Fibroblast of villous mesenchyme (primary cell): Measurements from ENCODE around the gene DCC. TPM values are rescaled to one million over a fixed set of nuclear protein-coding genes. Genes with fewer than 3 reads are reported as not detected.

Source experiments
- DNase-seq: peaks from one replicate; pipeline ENCODE4 v3.0.0-alpha.2; 2010; ENCODE audit warnings: low read depth
- H3K4me3 ChIP-seq: 2 replicates; pipeline ENCODE4 v1.5.1; 2011; ENCODE audit warnings: low read depth, mild to moderate bottlenecking, low read length
- total RNA-seq: library from RNA; depleted of rRNA; stranded (reverse); fragments of >200 nt; gene quantifications from 2 replicates; pipeline ENCODE4 v1.2.3, GENCODE V29; 2012
- TF ChIP-seq, protein P1 (sequence below): IDR thresholded peaks from 2 replicates; pipeline ENCODE4 v1.5.1; 2012; ENCODE audit warnings: low read depth, mild to moderate bottlenecking, low read length; ENCODE audit not compliant: insufficient read depth

Gene DCC
- total RNA-seq, 1 donor: not detected

GRCh38 chr18:52531836-52532235, 191.8 kb downstream of the DCC start:
- TF ChIP-seq, protein P1, sequence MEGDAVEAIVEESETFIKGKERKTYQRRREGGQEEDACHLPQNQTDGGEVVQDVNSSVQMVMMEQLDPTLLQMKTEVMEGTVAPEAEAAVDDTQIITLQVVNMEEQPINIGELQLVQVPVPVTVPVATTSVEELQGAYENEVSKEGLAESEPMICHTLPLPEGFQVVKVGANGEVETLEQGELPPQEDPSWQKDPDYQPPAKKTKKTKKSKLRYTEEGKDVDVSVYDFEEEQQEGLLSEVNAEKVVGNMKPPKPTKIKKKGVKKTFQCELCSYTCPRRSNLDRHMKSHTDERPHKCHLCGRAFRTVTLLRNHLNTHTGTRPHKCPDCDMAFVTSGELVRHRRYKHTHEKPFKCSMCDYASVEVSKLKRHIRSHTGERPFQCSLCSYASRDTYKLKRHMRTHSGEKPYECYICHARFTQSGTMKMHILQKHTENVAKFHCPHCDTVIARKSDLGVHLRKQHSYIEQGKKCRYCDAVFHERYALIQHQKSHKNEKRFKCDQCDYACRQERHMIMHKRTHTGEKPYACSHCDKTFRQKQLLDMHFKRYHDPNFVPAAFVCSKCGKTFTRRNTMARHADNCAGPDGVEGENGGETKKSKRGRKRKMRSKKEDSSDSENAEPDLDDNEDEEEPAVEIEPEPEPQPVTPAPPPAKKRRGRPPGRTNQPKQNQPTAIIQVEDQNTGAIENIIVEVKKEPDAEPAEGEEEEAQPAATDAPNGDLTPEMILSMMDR: no peak
- H3K4me3 ChIP-seq: no peak overlapping the region
- DNase-seq: no peak

GRCh38 chr18:52536039-52536438, 196.0 kb downstream of the DCC start:
- no peak overlapping the region for H3K4me3 ChIP-seq
- TF ChIP-seq, protein P1: no peak
- no peak for DNase-seq

- DNase-seq: no peak
- TF ChIP-seq, protein P1: no peak
- no peak overlapping the region for H3K4me3 ChIP-seq
Observed at GRCh38 chr18:52537261-52537660, 197.3 kb downstream of the DCC start.

DNA sequence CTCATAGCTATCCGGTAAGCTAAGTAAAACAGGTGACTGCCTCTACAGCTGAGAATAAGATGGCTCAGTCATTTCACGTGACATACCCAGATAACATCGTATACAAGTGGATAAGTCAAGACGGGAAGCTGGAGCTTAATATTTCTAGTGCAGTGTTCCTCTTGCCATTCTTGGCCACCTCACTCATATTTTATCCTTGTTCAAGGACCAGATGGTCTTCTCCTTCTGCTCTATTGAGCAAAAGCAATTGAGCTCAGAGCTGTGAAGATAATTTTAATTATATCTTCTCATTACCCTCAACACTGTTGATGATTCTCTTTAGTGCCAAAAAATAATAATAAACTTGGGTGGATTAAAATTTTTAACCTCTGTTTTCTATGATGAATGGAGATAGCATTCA, 201.1 kb downstream of the DCC start:
- no peak for DNase-seq
- TF ChIP-seq, protein P1: no peak
- H3K4me3 ChIP-seq: no peak overlapping the region

GRCh38 chr18:52544086-52544485, 204.1 kb downstream of the DCC start:
- no peak overlapping the region for H3K4me3 ChIP-seq
- DNase-seq: no peak
- TF ChIP-seq, protein P1: no peak

DNA sequence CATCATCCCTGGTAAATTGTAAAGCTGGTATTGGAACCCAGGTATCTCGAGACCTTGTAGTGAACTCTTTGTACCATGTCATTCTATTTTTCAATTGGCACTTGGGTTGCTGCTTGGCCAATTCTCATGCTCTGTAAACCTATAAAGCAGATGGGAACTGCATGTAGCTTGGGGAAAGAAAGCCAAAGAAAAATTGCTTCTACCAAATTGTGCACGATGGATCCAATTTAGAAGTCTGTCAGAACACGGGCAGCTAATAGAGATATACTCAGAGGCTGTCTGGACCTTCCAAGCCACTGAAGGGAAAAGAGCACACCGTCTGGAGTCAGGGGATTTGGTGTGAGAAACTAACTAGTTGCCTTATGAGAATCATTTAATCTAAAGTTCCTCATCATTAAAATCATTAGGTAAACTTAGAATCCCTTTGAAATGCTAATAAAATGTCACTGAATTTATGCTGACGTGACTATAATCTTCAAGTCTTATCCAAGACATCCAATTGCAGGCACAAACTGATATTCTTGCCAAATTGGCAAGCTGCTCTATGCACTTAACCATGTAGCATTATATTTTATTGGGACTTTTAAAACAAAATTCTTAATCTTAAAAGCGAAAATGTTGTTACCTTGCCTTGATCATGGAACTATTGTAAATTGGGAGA, 206.8 kb downstream of the DCC start:
- no peak for DNase-seq
- no peak overlapping the region for H3K4me3 ChIP-seq
- TF ChIP-seq, protein P1: no peak

DNA sequence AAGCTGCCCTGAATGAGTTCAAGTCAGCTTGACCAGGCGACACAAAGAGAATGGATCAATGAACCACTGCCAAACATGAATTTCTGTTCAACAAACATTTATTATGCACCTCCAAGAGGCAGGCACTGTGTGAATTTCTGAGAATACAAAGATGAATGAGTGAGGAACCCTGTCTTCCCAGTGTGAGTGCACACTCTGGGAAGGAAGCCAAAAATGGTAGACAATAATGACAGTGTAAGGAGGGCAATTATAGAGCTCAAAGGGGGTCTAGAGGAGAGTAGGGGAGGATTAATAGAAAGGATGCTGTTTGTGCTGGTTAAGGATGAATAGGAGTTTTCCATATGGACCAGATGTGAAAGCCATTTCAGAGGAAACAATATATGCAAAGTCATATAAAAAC, 213.4 kb downstream of the DCC start:
- no peak for DNase-seq
- TF ChIP-seq, protein P1: no peak
- no peak overlapping the region for H3K4me3 ChIP-seq
